HCT116 (cell line): Measurements from ENCODE around the gene TMEM47.

Source experiments
- CEBPB ChIP-seq: IDR thresholded peaks from 2 replicates; pipeline ENCODE4 v1.6.1; 2012; ENCODE audit warnings: low read depth
- EZH2 ChIP-seq: fragments of 200-600 bp; sonication (generic); IDR thresholded peaks from 2 replicates; pipeline ENCODE4 v1.6.1; 2017; ENCODE audit warnings: antibody characterized with exemption, mixed run types
- JUND ChIP-seq: IDR thresholded peaks from 2 replicates; pipeline ENCODE4 v1.6.1; 2012
- POLR2A ChIP-seq: IDR thresholded peaks from 2 replicates; pipeline ENCODE4 v1.7.0; 2011; ENCODE audit warnings: borderline replicate concordance; ENCODE audit not compliant: insufficient read depth, insufficient read length; ENCODE audit errors: extremely low read depth
- REST ChIP-seq: IDR thresholded peaks from 2 replicates; pipeline ENCODE4 v1.6.1; 2012; ENCODE audit warnings: low read depth
- SP1 ChIP-seq: IDR thresholded peaks from 2 replicates; pipeline ENCODE4 v1.6.1; 2012; ENCODE audit warnings: low read depth
- TCF7L2 ChIP-seq: IDR thresholded peaks from 2 replicates; pipeline ENCODE4 v1.7.0; 2011; ENCODE audit warnings: borderline replicate concordance, inconsistent platforms; ENCODE audit not compliant: insufficient read depth, insufficient read length; ENCODE audit errors: extremely low read depth
- TF ChIP-seq, protein P1 (sequence below), 3 experiments: fragments of 200-600 bp in 1 of 3; sonication (generic) in 1 of 3; IDR thresholded peaks in 2 of 3; conservative IDR thresholded peaks in 1 of 3; 2 replicates each; pipeline ENCODE4 v1.5.1; 2012 to 2017; ENCODE audit warnings: low read depth in 2 of 3, low read length in 2 of 3, antibody characterized with exemption in 1 of 3, borderline replicate concordance in 1 of 3, control low read depth in 1 of 3, mild to moderate bottlenecking in 1 of 3, mixed read lengths in 1 of 3, mixed run types in 1 of 3, moderate library complexity in 1 of 3; ENCODE audit not compliant: insufficient read depth in 1 of 3
- TF ChIP-seq, protein P2 (sequence below): IDR thresholded peaks from 2 replicates; pipeline ENCODE4 v1.6.1; 2012
- TF ChIP-seq, protein P3 (sequence below): IDR thresholded peaks from 2 replicates; pipeline ENCODE4 v1.6.1; 2012

GRCh38 chrX:34656842-34657725 lies at the start of gene TMEM47:
- no peak for TF ChIP-seq REST
- TF ChIP-seq, protein P1, sequence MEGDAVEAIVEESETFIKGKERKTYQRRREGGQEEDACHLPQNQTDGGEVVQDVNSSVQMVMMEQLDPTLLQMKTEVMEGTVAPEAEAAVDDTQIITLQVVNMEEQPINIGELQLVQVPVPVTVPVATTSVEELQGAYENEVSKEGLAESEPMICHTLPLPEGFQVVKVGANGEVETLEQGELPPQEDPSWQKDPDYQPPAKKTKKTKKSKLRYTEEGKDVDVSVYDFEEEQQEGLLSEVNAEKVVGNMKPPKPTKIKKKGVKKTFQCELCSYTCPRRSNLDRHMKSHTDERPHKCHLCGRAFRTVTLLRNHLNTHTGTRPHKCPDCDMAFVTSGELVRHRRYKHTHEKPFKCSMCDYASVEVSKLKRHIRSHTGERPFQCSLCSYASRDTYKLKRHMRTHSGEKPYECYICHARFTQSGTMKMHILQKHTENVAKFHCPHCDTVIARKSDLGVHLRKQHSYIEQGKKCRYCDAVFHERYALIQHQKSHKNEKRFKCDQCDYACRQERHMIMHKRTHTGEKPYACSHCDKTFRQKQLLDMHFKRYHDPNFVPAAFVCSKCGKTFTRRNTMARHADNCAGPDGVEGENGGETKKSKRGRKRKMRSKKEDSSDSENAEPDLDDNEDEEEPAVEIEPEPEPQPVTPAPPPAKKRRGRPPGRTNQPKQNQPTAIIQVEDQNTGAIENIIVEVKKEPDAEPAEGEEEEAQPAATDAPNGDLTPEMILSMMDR (IDR thresholded peaks at IDR 0.05 in 2 of 3, conservative IDR thresholded peaks at IDR 0.05 in 1 of 3; ENCODE audit: borderline replicate concordance in 1 of 3, insufficient read depth in 1 of 3, low read depth in 2 of 3, low read length in 2 of 3) = no peak
- TF ChIP-seq POLR2A = no peak
- TF ChIP-seq TCF7L2 = no peak
- TF ChIP-seq, protein P2, sequence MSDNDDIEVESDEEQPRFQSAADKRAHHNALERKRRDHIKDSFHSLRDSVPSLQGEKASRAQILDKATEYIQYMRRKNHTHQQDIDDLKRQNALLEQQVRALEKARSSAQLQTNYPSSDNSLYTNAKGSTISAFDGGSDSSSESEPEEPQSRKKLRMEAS = no peak
- no peak for TF ChIP-seq CEBPB
- TF ChIP-seq, protein P3, sequence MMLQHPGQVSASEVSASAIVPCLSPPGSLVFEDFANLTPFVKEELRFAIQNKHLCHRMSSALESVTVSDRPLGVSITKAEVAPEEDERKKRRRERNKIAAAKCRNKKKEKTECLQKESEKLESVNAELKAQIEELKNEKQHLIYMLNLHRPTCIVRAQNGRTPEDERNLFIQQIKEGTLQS = no peak
- TF ChIP-seq JUND = no peak
- TF ChIP-seq EZH2 = no peak
- TF ChIP-seq SP1 = no peak
